ENCODE measurements around the gene KRT77.
A peak's percentile ranks its signal among the peaks of the same experiment; 100 is the strongest.

The KRT77 gene

GRCh38 chr12:52696588-52696987 is 6.7 kb downstream of the KRT77 start:
- Histone ChIP-seq H3K27me3 (ENCODE audit: control insufficient read depth in 2 of 2, insufficient read depth in 2 of 2, low read length in 2 of 2) (peaks cover 7 to 27% of the 10 kb centered on the region in 2 donors), H3K4me1 (ENCODE audit: control insufficient read depth in 2 of 2, insufficient read depth in 2 of 2, low read length in 2 of 2) (no peaks in the 10 kb centered on the region)

GRCh38 chr12:52695039-52695438 is 8.3 kb downstream of the KRT77 start:
- no peak overlapping the region for H3K4me3 ChIP-seq (ENCODE audit: low read length in 2 of 2)
- H3K36me3 ChIP-seq (ENCODE audit: control insufficient read depth in 2 of 2, insufficient read depth in 2 of 2, low read length in 2 of 2), result no peaks in the 10 kb centered on the region
- H3K4me1 ChIP-seq (ENCODE audit: control insufficient read depth in 2 of 2, insufficient read depth in 2 of 2, low read length in 2 of 2), result peaks cover 3 to 6% of the 10 kb centered on the region in 2 donors
- H3K9me3 ChIP-seq (ENCODE audit: control insufficient read depth in 2 of 2, low read length in 2 of 2), result no peaks in the 10 kb centered on the region
- no peak overlapping the region for H3K9ac ChIP-seq (ENCODE audit: low read depth in 1 of 2, low read length in 2 of 2)
- no peak overlapping the region for H3K27ac ChIP-seq (ENCODE audit: low read depth in 2 of 2, low read length in 2 of 2)
- peaks cover 15 to 38% of the 10 kb centered on the region in 2 donors for H3K27me3 ChIP-seq (ENCODE audit: control insufficient read depth in 2 of 2, insufficient read depth in 2 of 2, low read length in 2 of 2)

More at GRCh38 chr12:52696588-52696987, 6.7 kb downstream of the KRT77 start:
- Histone ChIP-seq H3K4me3 (ENCODE audit: low read length in 2 of 2) (no peak overlapping the region), H3K9ac (ENCODE audit: low read depth in 1 of 2, low read length in 2 of 2) (no peak overlapping the region), H3K9me3 (ENCODE audit: control insufficient read depth in 2 of 2, low read length in 2 of 2) (no peaks in the 10 kb centered on the region), H3K36me3 (ENCODE audit: control insufficient read depth in 2 of 2, insufficient read depth in 2 of 2, low read length in 2 of 2) (no peaks in the 10 kb centered on the region), H3K27ac (ENCODE audit: low read depth in 2 of 2, low read length in 2 of 2) (no peak overlapping the region)

GRCh38 chr12:52694151-52694550 is 9.2 kb downstream of the KRT77 start:
- Histone ChIP-seq H3K4me3 (ENCODE audit: low read length in 2 of 2) (no peak overlapping the region), H3K27me3 (ENCODE audit: control insufficient read depth in 2 of 2, insufficient read depth in 2 of 2, low read length in 2 of 2) (peaks cover 19 to 37% of the 10 kb centered on the region in 2 donors), H3K9ac (ENCODE audit: low read depth in 1 of 2, low read length in 2 of 2) (no peak overlapping the region), H3K36me3 (ENCODE audit: control insufficient read depth in 2 of 2, insufficient read depth in 2 of 2, low read length in 2 of 2) (no peaks in the 10 kb centered on the region), H3K9me3 (ENCODE audit: control insufficient read depth in 2 of 2, low read length in 2 of 2) (no peaks in the 10 kb centered on the region), H3K4me1 (ENCODE audit: control insufficient read depth in 2 of 2, insufficient read depth in 2 of 2, low read length in 2 of 2) (peaks cover 3 to 6% of the 10 kb centered on the region in 2 donors), H3K27ac (ENCODE audit: low read depth in 2 of 2, low read length in 2 of 2) (no peak overlapping the region)

- peaks cover 3 to 6% of the 10 kb centered on the region in 2 donors for H3K4me1 ChIP-seq (ENCODE audit: control insufficient read depth in 2 of 2, insufficient read depth in 2 of 2, low read length in 2 of 2)
- H3K27me3 ChIP-seq (ENCODE audit: control insufficient read depth in 2 of 2, insufficient read depth in 2 of 2, low read length in 2 of 2), result peaks cover 19 to 35% of the 10 kb centered on the region in 2 donors
- no peak overlapping the region for H3K9ac ChIP-seq (ENCODE audit: low read depth in 1 of 2, low read length in 2 of 2)
- no peak overlapping the region for H3K4me3 ChIP-seq (ENCODE audit: low read length in 2 of 2)
- H3K36me3 ChIP-seq (ENCODE audit: control insufficient read depth in 2 of 2, insufficient read depth in 2 of 2, low read length in 2 of 2), result no peaks in the 10 kb centered on the region
- no peak overlapping the region for H3K27ac ChIP-seq (ENCODE audit: low read depth in 2 of 2, low read length in 2 of 2)
- H3K9me3 ChIP-seq (ENCODE audit: control insufficient read depth in 2 of 2, low read length in 2 of 2), result no peaks in the 10 kb centered on the region
Measured at GRCh38 chr12:52693261-52693660, 10.1 kb downstream of the KRT77 start.

GRCh38 chr12:52692254-52692653 is 11.1 kb downstream of the KRT77 start:
- peaks cover 3 to 14% of the 10 kb centered on the region in 2 donors for H3K4me1 ChIP-seq (ENCODE audit: control insufficient read depth in 2 of 2, insufficient read depth in 2 of 2, low read length in 2 of 2)
- no peak overlapping the region for H3K27ac ChIP-seq (ENCODE audit: low read depth in 2 of 2, low read length in 2 of 2)
- no peaks in the 10 kb centered on the region for H3K36me3 ChIP-seq (ENCODE audit: control insufficient read depth in 2 of 2, insufficient read depth in 2 of 2, low read length in 2 of 2)
- H3K9ac ChIP-seq (ENCODE audit: low read depth in 1 of 2, low read length in 2 of 2), result no peak overlapping the region
- no peaks in the 10 kb centered on the region for H3K9me3 ChIP-seq (ENCODE audit: control insufficient read depth in 2 of 2, low read length in 2 of 2)
- H3K4me3 ChIP-seq (ENCODE audit: low read length in 2 of 2), result no peak overlapping the region
- H3K27me3 ChIP-seq (ENCODE audit: control insufficient read depth in 2 of 2, insufficient read depth in 2 of 2, low read length in 2 of 2), result peaks cover 19 to 35% of the 10 kb centered on the region in 2 donors

- Histone ChIP-seq H3K27me3 (ENCODE audit: control insufficient read depth in 2 of 2, insufficient read depth in 2 of 2, low read length in 2 of 2) (peaks cover 19 to 35% of the 10 kb centered on the region in 2 donors), H3K36me3 (ENCODE audit: control insufficient read depth in 2 of 2, insufficient read depth in 2 of 2, low read length in 2 of 2) (no peaks in the 10 kb centered on the region), H3K4me1 (ENCODE audit: control insufficient read depth in 2 of 2, insufficient read depth in 2 of 2, low read length in 2 of 2) (peaks cover 3 to 16% of the 10 kb centered on the region in 2 donors), H3K9ac (ENCODE audit: low read depth in 1 of 2, low read length in 2 of 2) (no peak overlapping the region), H3K4me3 (ENCODE audit: low read length in 2 of 2) (no peak overlapping the region), H3K9me3 (ENCODE audit: control insufficient read depth in 2 of 2, low read length in 2 of 2) (no peaks in the 10 kb centered on the region), H3K27ac (ENCODE audit: low read depth in 2 of 2, low read length in 2 of 2) (no peak overlapping the region)
Measured at GRCh38 chr12:52691841-52692150, 11.5 kb downstream of the KRT77 start.

- Histone ChIP-seq H3K36me3 (ENCODE audit: control insufficient read depth in 2 of 2, insufficient read depth in 2 of 2, low read length in 2 of 2) (no peaks in the 10 kb centered on the region), H3K9ac (ENCODE audit: low read depth in 1 of 2, low read length in 2 of 2) (peak overlapping the region in 1 of 2 donors; percentile 39), H3K4me3 (ENCODE audit: low read length in 2 of 2) (peak overlapping the region; percentile 28 to 59), H3K27ac (ENCODE audit: low read depth in 2 of 2, low read length in 2 of 2) (no peak overlapping the region), H3K27me3 (ENCODE audit: control insufficient read depth in 2 of 2, insufficient read depth in 2 of 2, low read length in 2 of 2) (peaks cover 19 to 33% of the 10 kb centered on the region in 2 donors), H3K9me3 (ENCODE audit: control insufficient read depth in 2 of 2, low read length in 2 of 2) (no peaks in the 10 kb centered on the region), H3K4me1 (ENCODE audit: control insufficient read depth in 2 of 2, insufficient read depth in 2 of 2, low read length in 2 of 2) (peaks cover 3 to 21% of the 10 kb centered on the region in 2 donors)
Measured at GRCh38 chr12:52691076-52691840, 12.1 kb downstream of the KRT77 start.

- Histone ChIP-seq H3K27me3 (ENCODE audit: control insufficient read depth in 2 of 2, insufficient read depth in 2 of 2, low read length in 2 of 2) (peaks cover 19 to 29% of the 10 kb centered on the region in 2 donors), H3K27ac (ENCODE audit: low read depth in 2 of 2, low read length in 2 of 2) (no peak overlapping the region), H3K4me1 (ENCODE audit: control insufficient read depth in 2 of 2, insufficient read depth in 2 of 2, low read length in 2 of 2) (peaks cover 3 to 22% of the 10 kb centered on the region in 2 donors), H3K4me3 (ENCODE audit: low read length in 2 of 2) (peak overlapping the region; percentile 28 to 59), H3K9me3 (ENCODE audit: control insufficient read depth in 2 of 2, low read length in 2 of 2) (no peaks in the 10 kb centered on the region), H3K9ac (ENCODE audit: low read depth in 1 of 2, low read length in 2 of 2) (peak overlapping the region in 1 of 2 donors; percentile 39), H3K36me3 (ENCODE audit: control insufficient read depth in 2 of 2, insufficient read depth in 2 of 2, low read length in 2 of 2) (no peaks in the 10 kb centered on the region)
Measured at GRCh38 chr12:52690351-52691075, 12.8 kb downstream of the KRT77 start.

- Histone ChIP-seq H3K4me3 (ENCODE audit: low read length in 2 of 2) (no peak overlapping the region), H3K9me3 (ENCODE audit: control insufficient read depth in 2 of 2, low read length in 2 of 2) (no peaks in the 10 kb centered on the region), H3K36me3 (ENCODE audit: control insufficient read depth in 2 of 2, insufficient read depth in 2 of 2, low read length in 2 of 2) (no peaks in the 10 kb centered on the region), H3K27ac (ENCODE audit: low read depth in 2 of 2, low read length in 2 of 2) (no peak overlapping the region), H3K4me1 (ENCODE audit: control insufficient read depth in 2 of 2, insufficient read depth in 2 of 2, low read length in 2 of 2) (peaks cover 3 to 22% of the 10 kb centered on the region in 2 donors), H3K27me3 (ENCODE audit: control insufficient read depth in 2 of 2, insufficient read depth in 2 of 2, low read length in 2 of 2) (peaks cover 19 to 27% of the 10 kb centered on the region in 2 donors), H3K9ac (ENCODE audit: low read depth in 1 of 2, low read length in 2 of 2) (no peak overlapping the region)
Measured at GRCh38 chr12:52689936-52690335, 13.4 kb downstream of the KRT77 start.

- H3K4me3 ChIP-seq (ENCODE audit: low read length in 2 of 2), result no peak overlapping the region
- H3K36me3 ChIP-seq (ENCODE audit: control insufficient read depth in 2 of 2, insufficient read depth in 2 of 2, low read length in 2 of 2), result no peaks in the 10 kb centered on the region
- H3K27ac ChIP-seq (ENCODE audit: low read depth in 2 of 2, low read length in 2 of 2), result no peak overlapping the region
- peaks cover 19 to 25% of the 10 kb centered on the region in 2 donors for H3K27me3 ChIP-seq (ENCODE audit: control insufficient read depth in 2 of 2, insufficient read depth in 2 of 2, low read length in 2 of 2)
- peaks cover 3 to 22% of the 10 kb centered on the region in 2 donors for H3K4me1 ChIP-seq (ENCODE audit: control insufficient read depth in 2 of 2, insufficient read depth in 2 of 2, low read length in 2 of 2)
- no peak overlapping the region for H3K9ac ChIP-seq (ENCODE audit: low read depth in 1 of 2, low read length in 2 of 2)
- no peaks in the 10 kb centered on the region for H3K9me3 ChIP-seq (ENCODE audit: control insufficient read depth in 2 of 2, low read length in 2 of 2)
Measured at GRCh38 chr12:52689239-52689638, 14.1 kb downstream of the KRT77 start.

Measured in mucosa of rectum (tissue), 2 donors.